Parathyroid adenoma (tissue), 2 donors: Measurements from ENCODE around the gene SAMD1.

ENCODE experiments used
- H2AFZ ChIP-seq: fragments of 300-600 bp; sonication (generic); one replicate; pipeline ENCODE4 v1.7.0; 2017; ENCODE audit warnings: antibody characterized with exemption, mild to moderate bottlenecking
- H3K27ac ChIP-seq: fragments of 300-600 bp; sonication (generic); one replicate; pipeline ENCODE4 v1.7.0; 2017
- H3K27me3 ChIP-seq: fragments of 300-600 bp; sonication (generic); one replicate; pipeline ENCODE4 v1.7.0; 2017; ENCODE audit warnings: low read length; ENCODE audit not compliant: control insufficient read depth, insufficient read depth
- H3K36me3 ChIP-seq: fragments of 300-600 bp; sonication (generic); one replicate; pipeline ENCODE4 v1.7.0; 2017; ENCODE audit warnings: low read length; ENCODE audit not compliant: control insufficient read depth, insufficient read depth
- H3K4me1 ChIP-seq: fragments of 300-600 bp; sonication (generic); one replicate; pipeline ENCODE4 v1.7.0; 2017; ENCODE audit warnings: control low read depth
- H3K4me2 ChIP-seq: fragments of 300-600 bp; sonication (generic); one replicate; pipeline ENCODE4 v1.7.0; 2017; ENCODE audit warnings: low read length
- H3K4me3 ChIP-seq: fragments of 300-600 bp; sonication (generic); one replicate; pipeline ENCODE4 v1.7.0; 2017; ENCODE audit warnings: low read depth, low read length
- H3K79me2 ChIP-seq: fragments of 300-600 bp; sonication (generic); one replicate; pipeline ENCODE4 v1.7.0; 2017; ENCODE audit warnings: control low read depth
- H3K9ac ChIP-seq: fragments of 300-600 bp; sonication (generic); one replicate; pipeline ENCODE4 v1.7.0; 2017; ENCODE audit warnings: mild to moderate bottlenecking
- H3K9me3 ChIP-seq: fragments of 300-600 bp; sonication (generic); one replicate; pipeline ENCODE4 v1.7.0; 2017; ENCODE audit warnings: low read length; ENCODE audit not compliant: control insufficient read depth
- CTCF ChIP-seq: fragments of 300-600 bp; sonication (generic); IDR thresholded peaks from one replicate; pipeline ENCODE4 v1.7.0; 2017; ENCODE audit warnings: antibody characterized with exemption, mild to moderate bottlenecking
- donor health status: primary hyperparathyroidism.

The SAMD1 gene

GRCh38 chr19:14090509-14091080, at the start of gene SAMD1:
Gene SAMD1, minus strand, starts transcription at chr19:14090751.
- Histone ChIP-seq H3K36me3 (no peaks in the 10 kb centered on the region), H3K27me3 (no peaks in the 10 kb centered on the region), H3K27ac (peak within 1 kb of the TSS; percentile 80), H3K79me2 (no peaks in the 10 kb centered on the region), H2AFZ (peak within 1 kb of the TSS; percentile 90), H3K9ac (no peak within 1 kb of the TSS), H3K4me3 (peak within 1 kb of the TSS; percentile 87), H3K4me1 (peaks cover 5% of the 10 kb centered on the region), H3K4me2 (peak within 1 kb of the TSS; percentile 100), H3K9me3 (no peaks in the 10 kb centered on the region)
- TF ChIP-seq CTCF, result no peak

- Histone ChIP-seq H3K36me3 (no peaks in the 10 kb centered on the region), H2AFZ (no peak overlapping the region), H3K27me3 (no peaks in the 10 kb centered on the region), H3K4me1 (no peaks in the 10 kb centered on the region), H3K79me2 (no peaks in the 10 kb centered on the region), H3K27ac (no peak overlapping the region), H3K9me3 (no peaks in the 10 kb centered on the region), H3K9ac (no peak overlapping the region), H3K4me3 (no peak overlapping the region), H3K4me2 (no peak overlapping the region)
- no peak for TF ChIP-seq CTCF
Observed at GRCh38 chr19:14139944-14140343, 49.4 kb upstream of the SAMD1 start.

GRCh38 chr19:14138576-14139265, 48.2 kb upstream of the SAMD1 start:
- Histone ChIP-seq H3K9ac (no peak overlapping the region), H3K9me3 (no peaks in the 10 kb centered on the region), H3K27ac (peak overlapping the region; percentile 6), H3K27me3 (no peaks in the 10 kb centered on the region), H3K4me1 (no peaks in the 10 kb centered on the region), H3K79me2 (no peaks in the 10 kb centered on the region), H3K4me2 (no peak overlapping the region), H2AFZ (peak overlapping the region; percentile 38), H3K36me3 (no peaks in the 10 kb centered on the region), H3K4me3 (no peak overlapping the region)
- no peak for TF ChIP-seq CTCF

- Histone ChIP-seq H3K27ac (peak within 1 kb of the TSS; percentile 66), H3K4me3 (peak within 1 kb of the TSS; percentile 82), H3K4me1 (no peaks in the 10 kb centered on the region), H3K27me3 (no peaks in the 10 kb centered on the region), H3K36me3 (no peaks in the 10 kb centered on the region), H3K9ac (no peak within 1 kb of the TSS), H3K79me2 (no peaks in the 10 kb centered on the region), H3K9me3 (no peaks in the 10 kb centered on the region), H2AFZ (peak within 1 kb of the TSS; percentile 95), H3K4me2 (peak within 1 kb of the TSS; percentile 93)
- peak; percentile 93 for TF ChIP-seq CTCF
Observed at GRCh38 chr19:14136509-14137281, 46.1 kb upstream of the SAMD1 start, which contains the start of gene ASF1B. Gene ASF1B, minus strand, starts transcription at chr19:14136589. Its CDS starts 133 bp downstream, at chr19:14136456.
